Sigmoid colon (tissue), 4 donors: ENCODE measurements around the gene UTP4.

ENCODE experiments used
- EP300 ChIP-seq, 4 donors: sonication (generic); formaldehyde crosslinking; IDR thresholded peaks; one replicate each; pipeline ENCODE4 v1.6.1; 2017; ENCODE audit warnings: antibody characterized with exemption in 4 of 4
- POLR2A ChIP-seq, 2 donors: fragments of 450-650 bp; IDR thresholded peaks; one replicate each; pipeline ENCODE4 v1.6.1; 2016; ENCODE audit warnings: antibody characterized with exemption in 2 of 2, mild to moderate bottlenecking in 2 of 2, moderate library complexity in 2 of 2
- POLR2AphosphoS5 ChIP-seq, 4 donors: sonication (generic); formaldehyde crosslinking; IDR thresholded peaks; one replicate each; pipeline ENCODE4 v1.6.1; 2017; ENCODE audit warnings: antibody characterized with exemption in 4 of 4
- TF ChIP-seq, protein P1 (sequence below), 4 experiments: fragments of 450-650 bp in 3 of 4; fragments of 200-600 bp in 1 of 4; IDR thresholded peaks; one replicate each; pipeline ENCODE4 v1.5.1; 2016 to 2019; ENCODE audit warnings: antibody characterized with exemption in 4 of 4, mild to moderate bottlenecking in 3 of 4, moderate library complexity in 2 of 4

DNA sequence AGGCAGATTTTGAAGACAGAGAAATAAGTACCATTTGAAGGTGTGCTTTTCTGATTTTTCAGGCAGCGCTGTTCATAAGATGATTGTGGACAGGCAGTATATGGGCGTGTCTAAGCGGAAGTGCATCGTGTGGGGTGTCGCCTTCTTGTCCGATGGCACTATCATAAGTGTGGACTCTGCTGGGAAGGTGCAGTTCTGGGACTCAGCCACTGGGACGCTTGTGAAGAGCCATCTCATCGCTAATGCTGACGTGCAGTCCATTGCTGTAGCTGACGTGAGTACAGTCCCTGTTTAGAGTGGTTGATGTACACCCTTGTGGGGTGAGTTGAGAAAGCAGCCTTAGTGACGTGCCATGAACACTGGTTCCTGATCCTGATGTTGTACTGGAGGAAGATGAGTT, 10.7 kb downstream of the UTP4 start:
- TF ChIP-seq, protein P1, sequence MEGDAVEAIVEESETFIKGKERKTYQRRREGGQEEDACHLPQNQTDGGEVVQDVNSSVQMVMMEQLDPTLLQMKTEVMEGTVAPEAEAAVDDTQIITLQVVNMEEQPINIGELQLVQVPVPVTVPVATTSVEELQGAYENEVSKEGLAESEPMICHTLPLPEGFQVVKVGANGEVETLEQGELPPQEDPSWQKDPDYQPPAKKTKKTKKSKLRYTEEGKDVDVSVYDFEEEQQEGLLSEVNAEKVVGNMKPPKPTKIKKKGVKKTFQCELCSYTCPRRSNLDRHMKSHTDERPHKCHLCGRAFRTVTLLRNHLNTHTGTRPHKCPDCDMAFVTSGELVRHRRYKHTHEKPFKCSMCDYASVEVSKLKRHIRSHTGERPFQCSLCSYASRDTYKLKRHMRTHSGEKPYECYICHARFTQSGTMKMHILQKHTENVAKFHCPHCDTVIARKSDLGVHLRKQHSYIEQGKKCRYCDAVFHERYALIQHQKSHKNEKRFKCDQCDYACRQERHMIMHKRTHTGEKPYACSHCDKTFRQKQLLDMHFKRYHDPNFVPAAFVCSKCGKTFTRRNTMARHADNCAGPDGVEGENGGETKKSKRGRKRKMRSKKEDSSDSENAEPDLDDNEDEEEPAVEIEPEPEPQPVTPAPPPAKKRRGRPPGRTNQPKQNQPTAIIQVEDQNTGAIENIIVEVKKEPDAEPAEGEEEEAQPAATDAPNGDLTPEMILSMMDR (IDR thresholded peaks at IDR 0.05), result no peak
- TF ChIP-seq POLR2AphosphoS5 (IDR thresholded peaks at IDR 0.05) (no peak), EP300 (IDR thresholded peaks at IDR 0.05) (no peak), POLR2A (IDR thresholded peaks at IDR 0.05) (no peak)
